Psoas muscle (tissue), 8 donors: ENCODE data around the gene NEURL2. TPM values are rescaled to one million over a fixed set of nuclear protein-coding genes. Genes with fewer than 3 reads are reported as not detected.
A peak's percentile ranks its signal among the peaks of the same experiment; 100 is the strongest.

Experiments used
- ATAC-seq, 4 donors: fragments of 200-7000 bp; cut with Tn5 transposase; one replicate each; pipeline ENCODE4 v1.9.1; 2020; ENCODE audit warnings: moderate library complexity in 3 of 4, mild to moderate bottlenecking in 2 of 4
- DNase-seq, 2 donors: peaks; one replicate each; pipeline ENCODE4 v3.0.0-alpha.2; 2020
- H3K27ac ChIP-seq: fragments of 200-600 bp; one replicate; pipeline ENCODE4 v1.8.0; 2022
- H3K27me3 ChIP-seq, 3 donors: fragments of 200-600 bp in 1 of 3; one replicate each; pipeline versions ENCODE4 v1.6.1 to v1.8.0; 2013 to 2022; ENCODE audit warnings: low read length in 2 of 3, mild to moderate bottlenecking in 2 of 3, moderate library complexity in 1 of 3; ENCODE audit not compliant: insufficient read depth in 3 of 3
- H3K36me3 ChIP-seq, 2 donors: fragments of 200-600 bp in 1 of 2; one replicate each; pipeline versions ENCODE4 v1.6.1 to v1.8.0; 2013 to 2022; ENCODE audit warnings: low read depth in 1 of 2, mild to moderate bottlenecking in 1 of 2, moderate library complexity in 1 of 2; ENCODE audit not compliant: insufficient read depth in 1 of 2
- H3K4me1 ChIP-seq: fragments of 200-600 bp; one replicate; pipeline ENCODE4 v1.8.0; 2022
- H3K4me3 ChIP-seq: fragments of 200-600 bp; one replicate; pipeline ENCODE4 v1.8.0; 2022; ENCODE audit warnings: mild to moderate bottlenecking
- H3K9me3 ChIP-seq: fragments of 200-600 bp; one replicate; pipeline ENCODE4 v1.8.0; 2022
- WGBS, 3 donors: extraction: QIAGEN DNeasy Blood & Tissue Kit; methylation state at CpG; one replicate each; pipeline versions ENCODE4 v1.1.6 to v1.1.7; 2013; 5-methylcytosine and 5-hydroxymethylcytosine counted together
- intact Hi-C, 2 donors: fragments of 100-400 bp; cut with DNase I; formaldehyde crosslinking; loops; one replicate each; pipeline versions ENCODE4 v1.11.0 to v1.14.2; 2022
- polyA plus RNA-seq, 3 donors: library from polyadenylated mRNA; stranded (reverse); fragments of 200-250 nt; gene quantifications; one replicate each; pipeline ENCODE4 v1.2.3, GENCODE V29; 2013
- total RNA-seq, 4 donors: library from RNA; stranded (reverse); fragmentation: NEBNext Ultra II Directional in 2 of 4; extraction: Animal tissue kit (Norgen Biotek cat#: 25700) in 2 of 4; gene quantifications; one replicate each; pipeline versions ENCODE4 v1.2.1 to v1.2.4, GENCODE V29; 2021 to 2023
- TF ChIP-seq, protein P1 (sequence below): fragments of 200-600 bp; IDR thresholded peaks from one replicate; pipeline ENCODE4 v1.8.0; 2022; ENCODE audit warnings: antibody characterized with exemption
- donor health status: healthy with polysubstance abuse.
- donor health status: DM: no; HTN: no; CAD: no; lungs with moderate emphysema.
- donor health status: Bipolar disorder and iron deficiency.
- donor health status: healthy.
- donor health status: DM: yes; HTN: yes; CAD: no.
- donor health status: DM: no; HTN: no; CAD: no.
- donor health status: DM: no; HTN: no; CAD: no.
- donor health status: DM: yes; HTN: yes; CAD: no.

Gene NEURL2
- total and polyA plus RNA-seq, 7 donors = 4.3 to 11.8 (median 7.9) TPM

GRCh38 chr20:45909817-45910669 lies 19.0 kb upstream of the NEURL2 start:
- ATAC-seq (no peak), DNase-seq (no peak)
- peaks cover 0 to 17% (median 4%) of the 10 kb centered on the region in 3 donors for H3K27me3 ChIP-seq
- H3K4me3 ChIP-seq = peak overlapping the region; percentile 65
- H3K9me3 ChIP-seq = no peaks in the 10 kb centered on the region
- peaks cover 12% of the 10 kb centered on the region for H3K4me1 ChIP-seq
- TF ChIP-seq, protein P1, sequence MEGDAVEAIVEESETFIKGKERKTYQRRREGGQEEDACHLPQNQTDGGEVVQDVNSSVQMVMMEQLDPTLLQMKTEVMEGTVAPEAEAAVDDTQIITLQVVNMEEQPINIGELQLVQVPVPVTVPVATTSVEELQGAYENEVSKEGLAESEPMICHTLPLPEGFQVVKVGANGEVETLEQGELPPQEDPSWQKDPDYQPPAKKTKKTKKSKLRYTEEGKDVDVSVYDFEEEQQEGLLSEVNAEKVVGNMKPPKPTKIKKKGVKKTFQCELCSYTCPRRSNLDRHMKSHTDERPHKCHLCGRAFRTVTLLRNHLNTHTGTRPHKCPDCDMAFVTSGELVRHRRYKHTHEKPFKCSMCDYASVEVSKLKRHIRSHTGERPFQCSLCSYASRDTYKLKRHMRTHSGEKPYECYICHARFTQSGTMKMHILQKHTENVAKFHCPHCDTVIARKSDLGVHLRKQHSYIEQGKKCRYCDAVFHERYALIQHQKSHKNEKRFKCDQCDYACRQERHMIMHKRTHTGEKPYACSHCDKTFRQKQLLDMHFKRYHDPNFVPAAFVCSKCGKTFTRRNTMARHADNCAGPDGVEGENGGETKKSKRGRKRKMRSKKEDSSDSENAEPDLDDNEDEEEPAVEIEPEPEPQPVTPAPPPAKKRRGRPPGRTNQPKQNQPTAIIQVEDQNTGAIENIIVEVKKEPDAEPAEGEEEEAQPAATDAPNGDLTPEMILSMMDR = no peak
- H3K36me3 ChIP-seq = peaks cover 0 to 7% of the 10 kb centered on the region in 2 donors
- intact Hi-C loops = no loop called here
- 77 to 81% (median 79%) methylated on average over 21 to 22 of the region's 22 CpGs for WGBS, 3 donors
- no peak overlapping the region for H3K27ac ChIP-seq

DNA sequence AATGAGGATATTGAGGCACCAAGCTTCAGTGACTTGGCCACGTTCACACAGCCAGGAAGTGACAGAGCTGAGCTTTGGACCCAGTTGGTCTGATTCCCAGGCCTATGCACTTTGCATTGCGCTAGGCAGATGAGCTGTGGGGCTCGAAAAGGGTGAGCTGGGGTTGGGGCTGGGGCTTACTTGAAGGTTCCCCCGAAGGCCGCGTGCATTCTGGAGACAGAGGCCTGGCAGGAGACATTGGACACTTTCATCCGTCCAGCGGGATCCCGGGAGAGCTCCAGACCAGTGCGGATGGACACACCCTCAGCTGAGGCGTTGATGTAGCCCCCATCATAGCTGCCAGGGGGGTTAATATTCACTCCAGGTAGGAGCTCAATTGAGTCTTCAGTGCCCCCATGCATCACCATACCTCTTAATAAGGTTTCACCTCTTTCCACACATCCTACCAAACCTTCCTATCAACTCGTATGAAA lies 18.4 kb upstream of the NEURL2 start:
- no peak for ATAC-seq
- Histone ChIP-seq H3K4me3 (peak overlapping the region; percentile 65), H3K4me1 (peaks cover 12% of the 10 kb centered on the region), H3K9me3 (no peaks in the 10 kb centered on the region), H3K27me3 (peaks cover 0 to 17% (median 4%) of the 10 kb centered on the region in 3 donors), H3K36me3 (peaks cover 0 to 7% of the 10 kb centered on the region in 2 donors), H3K27ac (no peak overlapping the region)
- 79 to 88% (median 86%) methylated on average over 12 of the region's 12 CpGs for WGBS, 3 donors
- intact Hi-C loops = no loop called here
- no peak for DNase-seq
- TF ChIP-seq, protein P1 = no peak

- intact Hi-C loops = no loop called here
- no peak for ATAC-seq
- H3K4me1 ChIP-seq = peaks cover 12% of the 10 kb centered on the region
- no peaks in the 10 kb centered on the region for H3K9me3 ChIP-seq
- H3K27me3 ChIP-seq = peaks cover 0 to 17% (median 4%) of the 10 kb centered on the region in 3 donors
- no peak for DNase-seq
- H3K27ac ChIP-seq = no peak overlapping the region
- TF ChIP-seq, protein P1 = no peak
- WGBS, 3 donors = 92 to 98% (median 98%) methylated on average over 2 of the region's 2 CpGs
- peaks cover 0 to 7% of the 10 kb centered on the region in 2 donors for H3K36me3 ChIP-seq
- H3K4me3 ChIP-seq = no peak overlapping the region
Measured at GRCh38 chr20:45908084-45908483, 17.1 kb upstream of the NEURL2 start.

DNA sequence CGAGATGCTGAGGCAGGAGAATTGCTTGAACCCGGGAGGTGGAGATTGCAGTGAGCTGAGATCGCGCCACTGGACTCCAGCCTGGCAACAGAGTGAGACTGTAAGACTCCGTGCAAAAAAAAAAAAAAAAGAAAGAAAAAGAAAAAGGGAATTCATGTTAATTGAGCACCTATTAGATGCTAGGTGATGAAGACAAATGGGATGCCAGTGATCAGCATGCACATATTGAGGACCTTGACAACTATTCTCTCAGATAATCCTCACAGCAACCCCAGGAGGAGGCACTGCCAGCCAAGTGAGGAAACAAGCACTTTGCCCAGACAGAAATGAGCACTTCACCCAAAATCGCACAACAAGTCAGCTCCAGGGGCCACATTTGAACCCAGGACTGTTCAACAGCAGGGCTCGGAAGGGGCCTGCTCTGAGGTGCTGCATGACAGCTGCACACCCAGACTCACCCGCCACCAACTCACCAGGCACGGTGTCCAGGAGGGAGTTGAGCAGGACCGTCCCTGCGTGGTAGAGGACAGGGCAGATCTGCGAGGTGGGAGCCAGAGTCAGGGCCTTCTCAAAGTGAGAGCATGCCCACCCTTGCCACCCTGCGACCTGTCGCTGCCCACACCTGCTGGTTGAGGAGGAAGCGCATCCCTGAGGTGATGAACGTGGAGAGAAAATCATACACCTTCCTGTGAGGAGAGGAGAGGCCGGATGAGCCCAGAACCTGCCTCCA lies 16.4 kb upstream of the NEURL2 start:
- Histone ChIP-seq H3K4me3 (no peak overlapping the region), H3K4me1 (peaks cover 12% of the 10 kb centered on the region), H3K9me3 (no peaks in the 10 kb centered on the region), H3K36me3 (peaks cover 0 to 7% of the 10 kb centered on the region in 2 donors), H3K27me3 (peaks cover 0 to 13% (median 3%) of the 10 kb centered on the region in 3 donors), H3K27ac (no peak overlapping the region)
- ATAC-seq = no peak
- WGBS, 3 donors = 92 to 93% (median 92%) methylated on average over 17 of the region's 17 CpGs
- intact Hi-C loops = no loop called here
- no peak for DNase-seq
- TF ChIP-seq, protein P1 = no peak
